ENCODE results near the gene TIMM17A.
"Not testable (repeated sequence)": the region's sequence is repeated elsewhere in the genome, so short reads cannot be mapped to it uniquely, and the experiment has no call there.

TIMM17A gene

DNA sequence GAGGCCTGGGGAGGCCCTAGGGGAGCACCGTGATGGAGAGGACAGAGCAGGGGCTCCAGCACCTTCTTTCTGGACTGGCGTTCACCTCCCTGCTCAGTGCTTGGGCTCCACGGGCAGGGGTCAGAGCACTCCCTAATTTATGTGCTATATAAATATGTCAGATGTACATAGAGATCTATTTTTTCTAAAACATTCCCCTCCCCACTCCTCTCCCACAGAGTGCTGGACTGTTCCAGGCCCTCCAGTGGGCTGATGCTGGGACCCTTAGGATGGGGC, 60.3 kb downstream of the TIMM17A start:
- TF ChIP-seq, protein P1, sequence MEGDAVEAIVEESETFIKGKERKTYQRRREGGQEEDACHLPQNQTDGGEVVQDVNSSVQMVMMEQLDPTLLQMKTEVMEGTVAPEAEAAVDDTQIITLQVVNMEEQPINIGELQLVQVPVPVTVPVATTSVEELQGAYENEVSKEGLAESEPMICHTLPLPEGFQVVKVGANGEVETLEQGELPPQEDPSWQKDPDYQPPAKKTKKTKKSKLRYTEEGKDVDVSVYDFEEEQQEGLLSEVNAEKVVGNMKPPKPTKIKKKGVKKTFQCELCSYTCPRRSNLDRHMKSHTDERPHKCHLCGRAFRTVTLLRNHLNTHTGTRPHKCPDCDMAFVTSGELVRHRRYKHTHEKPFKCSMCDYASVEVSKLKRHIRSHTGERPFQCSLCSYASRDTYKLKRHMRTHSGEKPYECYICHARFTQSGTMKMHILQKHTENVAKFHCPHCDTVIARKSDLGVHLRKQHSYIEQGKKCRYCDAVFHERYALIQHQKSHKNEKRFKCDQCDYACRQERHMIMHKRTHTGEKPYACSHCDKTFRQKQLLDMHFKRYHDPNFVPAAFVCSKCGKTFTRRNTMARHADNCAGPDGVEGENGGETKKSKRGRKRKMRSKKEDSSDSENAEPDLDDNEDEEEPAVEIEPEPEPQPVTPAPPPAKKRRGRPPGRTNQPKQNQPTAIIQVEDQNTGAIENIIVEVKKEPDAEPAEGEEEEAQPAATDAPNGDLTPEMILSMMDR (IDR thresholded peaks at IDR 0.05): no peak
- DNase-seq (ENCODE audit: low spot score): no peak
- Histone ChIP-seq H3K27ac (no peak overlapping the region), H3K4me3 (no peak overlapping the region)

GRCh38 chr1:202016022-202016810, 60.9 kb downstream of the TIMM17A start:
- no peak overlapping the region for H3K4me3 ChIP-seq
- H3K27ac ChIP-seq: no peak overlapping the region
- TF ChIP-seq, protein P1 (IDR thresholded peaks at IDR 0.05): no peak
- no peak for DNase-seq (ENCODE audit: low spot score)

- no peak for DNase-seq (ENCODE audit: low spot score)
- Histone ChIP-seq H3K27ac (no peak overlapping the region), H3K4me3 (no peak overlapping the region)
- TF ChIP-seq, protein P1 (IDR thresholded peaks at IDR 0.05): no peak
Measured at GRCh38 chr1:202016811-202017748, 61.8 kb downstream of the TIMM17A start.

GRCh38 chr1:202017749-202018467, 62.6 kb downstream of the TIMM17A start:
- H3K4me3 ChIP-seq: no peak overlapping the region
- H3K27ac ChIP-seq: no peak overlapping the region
- DNase-seq (ENCODE audit: low spot score): no peak
- TF ChIP-seq, protein P1 (IDR thresholded peaks at IDR 0.05): no peak

- no peak for DNase-seq (ENCODE audit: low spot score)
- TF ChIP-seq, protein P1 (IDR thresholded peaks at IDR 0.05): no peak
- Histone ChIP-seq H3K4me3 (no peak overlapping the region), H3K27ac (no peak overlapping the region)
Measured at GRCh38 chr1:202018468-202019234, 63.3 kb downstream of the TIMM17A start.

DNA sequence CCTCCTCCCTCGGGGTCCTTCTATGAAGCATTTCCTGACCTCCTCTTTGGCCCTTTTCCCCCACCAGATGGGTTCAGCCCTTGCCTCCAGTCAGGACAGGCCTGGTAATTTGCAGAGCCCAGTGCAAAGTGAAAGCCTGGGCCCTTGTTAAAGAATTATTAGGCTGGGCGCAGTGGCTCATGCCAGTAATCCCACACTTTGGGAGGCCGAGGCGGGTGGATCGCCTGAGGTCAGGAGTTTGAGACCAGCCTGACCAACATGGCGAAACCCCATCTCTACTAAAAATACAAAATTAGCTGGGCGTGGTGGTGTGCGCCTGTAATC, 63.9 kb downstream of the TIMM17A start:
- not testable (repeated sequence) for H3K4me3 ChIP-seq; DNase-seq (ENCODE audit: low spot score); H3K27ac ChIP-seq
